Measurements from ENCODE around the gene ENDOG.

Gene ENDOG

GRCh38 chr9:128818099-128818838 lies at the start of gene ENDOG:
Gene ENDOG, plus strand, starts transcription at chr9:128818500. Its CDS starts 185 bp downstream, at chr9:128818685.
- peak within 1 kb of the TSS; percentile 65 for H3K4me3 ChIP-seq (replicated peaks; ENCODE audit: low read depth, low read length)
- TF ChIP-seq CTCF (IDR thresholded peaks at IDR 0.05; ENCODE audit: low read length, missing control alignments) = peak; percentile 90
- peak; percentile 96 for DNase-seq (ENCODE audit: low read depth)

GRCh38 chr9:128768606-128769005 lies 49.7 kb upstream of the ENDOG start:
- no peak overlapping the region for H3K4me3 ChIP-seq (replicated peaks; ENCODE audit: low read depth, low read length)
- no peak for DNase-seq (ENCODE audit: low read depth)
- no peak for TF ChIP-seq CTCF (IDR thresholded peaks at IDR 0.05; ENCODE audit: low read length, missing control alignments)

GRCh38 chr9:128770286-128771030 lies 47.8 kb upstream of the ENDOG start:
- no peak for TF ChIP-seq CTCF (IDR thresholded peaks at IDR 0.05; ENCODE audit: low read length, missing control alignments)
- no peak for DNase-seq (ENCODE audit: low read depth)
- peak overlapping the region; percentile 96 for H3K4me3 ChIP-seq (replicated peaks; ENCODE audit: low read depth, low read length)

GRCh38 chr9:128771094-128771721 lies 47.1 kb upstream of the ENDOG start:
- H3K4me3 ChIP-seq (replicated peaks; ENCODE audit: low read depth, low read length) = peak overlapping the region; percentile 96
- no peak for TF ChIP-seq CTCF (IDR thresholded peaks at IDR 0.05; ENCODE audit: low read length, missing control alignments)
- DNase-seq (ENCODE audit: low read depth) = peak; percentile 26

GRCh38 chr9:128771745-128772519 lies 46.4 kb upstream of the ENDOG start, which contains the start of gene ZER1:
Gene ZER1, minus strand, starts transcription at chr9:128771927. Its CDS starts 16,362 bp downstream, at chr9:128755565.
- TF ChIP-seq CTCF (IDR thresholded peaks at IDR 0.05; ENCODE audit: low read length, missing control alignments) = no peak
- peak; percentile 89 for DNase-seq (ENCODE audit: low read depth)
- peak within 1 kb of the TSS; percentile 96 for H3K4me3 ChIP-seq (replicated peaks; ENCODE audit: low read depth, low read length)

GRCh38 chr9:128773049-128773448 lies 45.3 kb upstream of the ENDOG start:
- H3K4me3 ChIP-seq (replicated peaks; ENCODE audit: low read depth, low read length) = no peak overlapping the region
- TF ChIP-seq CTCF (IDR thresholded peaks at IDR 0.05; ENCODE audit: low read length, missing control alignments) = no peak
- DNase-seq (ENCODE audit: low read depth) = no peak
